ENCODE data around the gene DDX24.

Gene DDX24

DNA sequence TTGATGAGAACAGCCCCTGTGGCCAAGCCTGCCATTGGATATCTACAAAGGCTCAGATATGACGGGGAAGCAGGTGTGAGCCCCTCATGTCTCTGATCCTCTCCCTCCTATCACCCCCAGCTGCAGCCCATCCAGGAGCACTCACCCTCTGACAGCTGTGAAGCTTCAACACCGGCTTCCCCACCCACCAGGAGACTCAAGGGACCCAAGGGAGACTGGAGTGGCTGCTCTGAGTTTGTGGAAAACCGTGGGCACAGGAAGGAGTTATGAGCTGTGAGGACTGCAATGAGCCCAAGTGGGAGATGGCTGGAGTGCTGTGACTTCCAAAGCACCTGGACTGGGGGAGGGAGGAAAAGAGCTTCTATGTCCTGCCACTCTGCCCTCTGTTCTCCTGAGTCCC is 40.5 kb upstream of the DDX24 start:
- DNase-seq (ENCODE audit: low read depth, low spot score), result no peak
- TF ChIP-seq, protein P1, sequence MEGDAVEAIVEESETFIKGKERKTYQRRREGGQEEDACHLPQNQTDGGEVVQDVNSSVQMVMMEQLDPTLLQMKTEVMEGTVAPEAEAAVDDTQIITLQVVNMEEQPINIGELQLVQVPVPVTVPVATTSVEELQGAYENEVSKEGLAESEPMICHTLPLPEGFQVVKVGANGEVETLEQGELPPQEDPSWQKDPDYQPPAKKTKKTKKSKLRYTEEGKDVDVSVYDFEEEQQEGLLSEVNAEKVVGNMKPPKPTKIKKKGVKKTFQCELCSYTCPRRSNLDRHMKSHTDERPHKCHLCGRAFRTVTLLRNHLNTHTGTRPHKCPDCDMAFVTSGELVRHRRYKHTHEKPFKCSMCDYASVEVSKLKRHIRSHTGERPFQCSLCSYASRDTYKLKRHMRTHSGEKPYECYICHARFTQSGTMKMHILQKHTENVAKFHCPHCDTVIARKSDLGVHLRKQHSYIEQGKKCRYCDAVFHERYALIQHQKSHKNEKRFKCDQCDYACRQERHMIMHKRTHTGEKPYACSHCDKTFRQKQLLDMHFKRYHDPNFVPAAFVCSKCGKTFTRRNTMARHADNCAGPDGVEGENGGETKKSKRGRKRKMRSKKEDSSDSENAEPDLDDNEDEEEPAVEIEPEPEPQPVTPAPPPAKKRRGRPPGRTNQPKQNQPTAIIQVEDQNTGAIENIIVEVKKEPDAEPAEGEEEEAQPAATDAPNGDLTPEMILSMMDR (IDR thresholded peaks at IDR 0.05; ENCODE audit: low read depth, low read length), result no peak
- in situ Hi-C loops (cut with HindIII; ENCODE audit: low sequenced_read_pairs), result no loop called here
- H3K4me3 ChIP-seq (ENCODE audit: low read depth, low read length), result no peak overlapping the region

DNA sequence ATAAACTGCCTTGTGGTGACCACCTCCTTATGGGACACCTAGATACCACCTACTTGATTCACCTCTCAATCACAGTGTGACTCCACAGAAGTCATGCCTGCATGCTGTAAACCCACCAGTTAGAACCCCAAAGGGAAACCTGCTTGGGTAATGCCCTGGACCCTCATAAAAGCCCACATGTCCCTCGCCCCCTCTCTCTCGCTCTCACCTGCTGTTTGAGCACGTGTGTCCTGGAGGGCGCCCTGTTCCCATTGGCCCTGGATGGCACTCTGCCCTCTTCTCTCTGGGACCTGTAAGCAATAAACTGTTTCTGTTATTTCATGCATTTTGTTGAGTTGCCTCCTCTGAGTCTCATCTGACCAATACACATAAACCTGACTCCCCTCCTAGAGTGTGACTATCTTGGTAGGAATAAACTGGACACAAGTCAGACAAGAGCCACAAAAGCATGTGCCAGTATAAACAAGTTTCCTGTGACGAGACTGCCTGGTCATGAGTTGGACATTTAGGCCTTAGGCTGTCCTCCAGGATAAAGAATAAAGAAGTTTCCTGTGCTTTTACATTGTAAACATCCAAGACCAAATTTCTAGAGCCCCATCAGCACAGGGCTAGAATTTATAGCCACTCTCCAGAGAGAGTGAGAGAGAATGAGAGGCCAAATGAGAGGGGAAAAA is 39.8 kb upstream of the DDX24 start:
- DNase-seq (ENCODE audit: low read depth, low spot score), result peak; percentile 76
- TF ChIP-seq, protein P1 (IDR thresholded peaks at IDR 0.05; ENCODE audit: low read depth, low read length), result no peak
- H3K4me3 ChIP-seq (ENCODE audit: low read depth, low read length), result no peak overlapping the region
- in situ Hi-C loops (cut with HindIII; ENCODE audit: low sequenced_read_pairs), result no loop called here

DNA sequence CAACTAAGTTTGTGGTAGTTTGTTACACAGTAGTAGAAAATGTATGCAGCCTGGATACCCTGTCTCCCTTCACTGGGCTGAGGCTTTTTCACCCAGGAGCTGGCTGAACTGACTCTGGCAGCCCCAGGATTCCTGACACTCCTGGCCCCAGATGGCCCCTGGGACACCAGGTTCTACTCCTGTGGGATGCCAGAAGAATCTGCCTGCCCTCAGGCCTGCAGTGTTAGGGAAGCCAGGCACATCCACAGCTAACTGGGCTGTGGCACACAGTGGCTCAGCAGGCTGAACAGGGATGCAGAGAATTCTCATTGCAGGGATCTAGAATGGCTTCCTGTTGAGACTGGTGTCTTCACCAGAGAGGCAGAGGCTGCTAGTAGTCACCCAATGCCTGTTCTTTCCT is 38.1 kb upstream of the DDX24 start:
- TF ChIP-seq, protein P1 (IDR thresholded peaks at IDR 0.05; ENCODE audit: low read depth, low read length), result no peak
- H3K4me3 ChIP-seq (ENCODE audit: low read depth, low read length), result no peak overlapping the region
- in situ Hi-C loops (cut with HindIII; ENCODE audit: low sequenced_read_pairs), result no loop called here
- DNase-seq (ENCODE audit: low read depth, low spot score), result no peak

DNA sequence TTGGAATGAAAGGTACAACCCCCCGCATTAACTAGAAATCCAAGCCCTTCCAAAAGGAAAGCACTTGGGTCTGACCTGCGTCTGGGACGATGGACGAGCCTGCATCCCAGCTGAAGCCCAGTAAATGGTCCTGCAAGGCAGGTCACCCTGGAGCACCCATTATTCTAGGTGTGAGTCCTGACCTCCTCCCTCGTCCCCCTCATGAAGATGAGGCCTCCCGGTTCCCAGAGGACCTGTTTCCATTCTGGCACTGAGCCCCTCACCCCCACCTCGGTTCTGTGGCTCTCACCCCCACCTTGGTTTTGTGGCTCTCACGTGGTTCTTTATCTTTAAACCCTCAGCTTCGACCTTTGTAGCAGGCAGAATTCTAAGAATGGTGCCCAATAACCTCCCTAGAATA is 36.9 kb upstream of the DDX24 start:
- H3K4me3 ChIP-seq (ENCODE audit: low read depth, low read length), result no peak overlapping the region
- TF ChIP-seq, protein P1 (IDR thresholded peaks at IDR 0.05; ENCODE audit: low read depth, low read length), result no peak
- DNase-seq (ENCODE audit: low read depth, low spot score), result no peak
- in situ Hi-C loops (cut with HindIII; ENCODE audit: low sequenced_read_pairs), result no loop called here

DNA sequence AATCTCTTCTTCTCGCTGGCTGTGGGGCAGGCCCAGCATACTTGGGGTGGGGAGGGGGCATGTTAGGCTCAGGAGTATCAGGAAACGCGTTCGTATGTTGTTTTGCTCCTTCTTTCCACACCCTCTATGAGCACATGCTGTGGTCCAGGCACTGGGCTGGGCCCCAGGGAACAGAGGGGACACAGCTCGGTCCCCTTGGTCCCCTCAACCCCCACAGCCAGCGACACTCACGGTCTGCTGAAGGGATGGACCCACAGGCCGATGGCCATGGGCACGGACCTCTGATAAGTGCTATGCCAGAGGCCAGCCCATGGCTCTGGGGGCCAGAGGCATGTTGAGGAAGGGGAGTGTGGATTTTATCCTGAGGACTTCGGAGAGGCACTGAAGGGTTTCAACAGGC is 35.7 kb upstream of the DDX24 start:
- DNase-seq (ENCODE audit: low read depth, low spot score), result no peak
- TF ChIP-seq, protein P1 (IDR thresholded peaks at IDR 0.05; ENCODE audit: low read depth, low read length), result no peak
- in situ Hi-C loops (cut with HindIII; ENCODE audit: low sequenced_read_pairs), result no loop called here
- H3K4me3 ChIP-seq (ENCODE audit: low read depth, low read length), result no peak overlapping the region

DNA sequence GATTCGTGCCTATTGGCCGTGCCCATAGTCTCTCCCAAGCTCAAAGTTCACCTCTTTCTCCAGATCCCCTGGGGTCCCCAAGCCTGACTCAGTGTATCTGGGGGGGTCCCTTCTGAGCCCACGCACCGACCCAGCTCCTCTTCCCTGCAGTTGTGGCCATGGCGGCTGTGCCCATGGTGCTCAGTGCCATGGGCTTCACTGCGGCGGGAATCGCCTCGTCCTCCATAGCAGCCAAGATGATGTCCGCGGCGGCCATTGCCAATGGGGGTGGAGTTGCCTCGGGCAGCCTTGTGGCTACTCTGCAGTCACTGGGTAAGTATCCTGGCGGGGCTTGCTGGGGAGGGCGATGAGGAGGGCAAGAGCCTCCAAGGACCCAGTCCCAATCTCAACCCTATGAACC is 34.6 kb upstream of the DDX24 start:
- in situ Hi-C loops (cut with HindIII; ENCODE audit: low sequenced_read_pairs), result no loop called here
- no peak overlapping the region for H3K4me3 ChIP-seq (ENCODE audit: low read depth, low read length)
- DNase-seq (ENCODE audit: low read depth, low spot score), result no peak
- TF ChIP-seq, protein P1 (IDR thresholded peaks at IDR 0.05; ENCODE audit: low read depth, low read length), result no peak
